NT2/D1 (cell line): ENCODE measurements around the gene GLP2R.

Experiments
- SUZ12 ChIP-seq: IDR thresholded peaks from 2 replicates; pipeline ENCODE4 v1.6.1; 2011; ENCODE audit not compliant: insufficient read length, insufficient read depth; ENCODE audit errors: extremely low read depth
- YY1 ChIP-seq: IDR thresholded peaks from 2 replicates; pipeline ENCODE4 v1.6.1; 2011; ENCODE audit not compliant: insufficient read length, insufficient read depth
- ZNF274 ChIP-seq: IDR thresholded peaks from 2 replicates; pipeline ENCODE4 v1.6.1; 2011; ENCODE audit warnings: mild to moderate bottlenecking, low read depth, low read length

DNA sequence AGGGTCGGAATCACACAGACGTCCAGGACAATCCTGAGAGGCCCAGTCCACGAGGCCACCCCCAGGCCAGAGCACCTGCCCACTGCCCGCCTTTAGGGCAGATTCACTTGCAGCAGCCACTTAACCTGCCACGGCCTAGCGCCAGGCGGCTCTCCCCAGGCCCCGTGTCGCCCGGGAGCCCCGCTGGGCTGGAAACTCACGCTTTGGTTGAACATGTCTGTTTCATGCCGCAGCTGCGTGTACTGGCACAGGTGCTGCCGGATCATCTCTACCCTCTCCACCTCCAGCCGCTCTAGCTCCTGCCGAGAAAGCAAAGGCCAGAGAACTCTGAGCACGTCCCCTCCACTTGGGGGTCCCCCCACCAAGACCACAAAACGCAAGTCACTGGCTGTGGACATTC lies 92.1 kb downstream of the GLP2R start:
- TF ChIP-seq YY1 = no peak
- no peak for TF ChIP-seq SUZ12
- TF ChIP-seq ZNF274 = no peak
